Stimulated activated memory B cell treated with anti-CD40 and anti-IgM and Interleukin-4, amounts not matched to agents 10 μg/mL and 1 μg/mL and 100 μg/mL, for 72 hours (primary cell): ENCODE results near the gene POLH.
"Not testable (repeated sequence)": the region's sequence is repeated elsewhere in the genome, so short reads cannot be mapped to it uniquely, and the experiment has no call there.

Experiments used
- ATAC-seq: fragments of 150-1000 bp; cut with Tn5 transposase; 2 replicates; pipeline ENCODE4 v1.10.0; 2021
- H3K27ac Mint-ChIP-seq: one replicate; pipeline ENCODE4 v1.8.0; 2022; ENCODE audit warnings: mild to moderate bottlenecking, mixed read lengths
- H3K27me3 Mint-ChIP-seq: one replicate; pipeline ENCODE4 v1.8.0; 2022; ENCODE audit warnings: mixed read lengths
- H3K36me3 Mint-ChIP-seq: one replicate; pipeline ENCODE4 v1.8.0; 2022; ENCODE audit warnings: mixed read lengths
- H3K4me1 Mint-ChIP-seq: one replicate; pipeline ENCODE4 v1.8.0; 2022; ENCODE audit warnings: mixed read lengths
- H3K4me3 Mint-ChIP-seq: one replicate; pipeline ENCODE4 v1.8.0; 2022; ENCODE audit warnings: mild to moderate bottlenecking, moderate library complexity, mixed read lengths
- H3K9me3 Mint-ChIP-seq: one replicate; pipeline ENCODE4 v1.8.0; 2022; ENCODE audit warnings: mixed read lengths

POLH gene

GRCh38 chr6:43635387-43636307 lies 59.7 kb downstream of the POLH start, which contains the start of gene MAD2L1BP:
Gene MAD2L1BP, plus strand, starts transcription at chr6:43635840. Its CDS starts 36 bp downstream, at chr6:43635876.
- H3K4me1 Mint-ChIP-seq: peaks cover 65% of the 10 kb centered on the region
- peaks cover 27% of the 10 kb centered on the region for H3K36me3 Mint-ChIP-seq
- H3K4me3 Mint-ChIP-seq: peak within 1 kb of the TSS; percentile 97
- no peaks in the 10 kb centered on the region for H3K27me3 Mint-ChIP-seq
- peak; percentile 92 for ATAC-seq
- no peaks in the 10 kb centered on the region for H3K9me3 Mint-ChIP-seq
- peak within 1 kb of the TSS; percentile 96 for H3K27ac Mint-ChIP-seq

GRCh38 chr6:43636308-43636659 lies 60.3 kb downstream of the POLH start:
- no peaks in the 10 kb centered on the region for H3K9me3 Mint-ChIP-seq
- peak overlapping the region; percentile 97 for H3K4me3 Mint-ChIP-seq
- peak overlapping the region; percentile 96 for H3K27ac Mint-ChIP-seq
- peak; percentile 37 for ATAC-seq
- peaks cover 33% of the 10 kb centered on the region for H3K36me3 Mint-ChIP-seq
- H3K4me1 Mint-ChIP-seq: peaks cover 60% of the 10 kb centered on the region
- no peaks in the 10 kb centered on the region for H3K27me3 Mint-ChIP-seq

GRCh38 chr6:43639984-43640800 lies 64.2 kb downstream of the POLH start:
- peak overlapping the region; percentile 19 for H3K27ac Mint-ChIP-seq
- ATAC-seq: no peak
- H3K27me3 Mint-ChIP-seq: no peaks in the 10 kb centered on the region
- peaks cover 45% of the 10 kb centered on the region for H3K36me3 Mint-ChIP-seq
- no peaks in the 10 kb centered on the region for H3K9me3 Mint-ChIP-seq
- H3K4me1 Mint-ChIP-seq: peaks cover 58% of the 10 kb centered on the region
- no peak overlapping the region for H3K4me3 Mint-ChIP-seq

- Mint-ChIP-seq H3K4me1 (peaks cover 22% of the 10 kb centered on the region), H3K4me3 (peak within 1 kb of the TSS; percentile 85), H3K36me3 (peaks cover 24% of the 10 kb centered on the region), H3K9me3 (no peaks in the 10 kb centered on the region), H3K27me3 (no peaks in the 10 kb centered on the region), H3K27ac (peak within 1 kb of the TSS; percentile 80)
- ATAC-seq: peak; percentile 90
Measured at GRCh38 chr6:43644940-43645612, 69.1 kb downstream of the POLH start, which contains the start of gene RSPH9. Gene RSPH9, plus strand, starts transcription at chr6:43645036. Its CDS starts 63 bp downstream, at chr6:43645099.

GRCh38 chr6:43645613-43645964 lies 69.6 kb downstream of the POLH start:
- Mint-ChIP-seq H3K27me3 (no peaks in the 10 kb centered on the region), H3K36me3 (peaks cover 19% of the 10 kb centered on the region), H3K4me1 (peaks cover 18% of the 10 kb centered on the region), H3K4me3 (peak overlapping the region; percentile 85), H3K27ac (peak overlapping the region; percentile 80), H3K9me3 (no peaks in the 10 kb centered on the region)
- no peak for ATAC-seq

- H3K4me3 Mint-ChIP-seq: no peak overlapping the region
- H3K27ac Mint-ChIP-seq: no peak overlapping the region
- no peaks in the 10 kb centered on the region for H3K27me3 Mint-ChIP-seq
- no peak for ATAC-seq
- peaks cover 16% of the 10 kb centered on the region for H3K4me1 Mint-ChIP-seq
- H3K9me3 Mint-ChIP-seq: no peaks in the 10 kb centered on the region
- H3K36me3 Mint-ChIP-seq: peaks cover 6% of the 10 kb centered on the region
Measured at GRCh38 chr6:43647613-43648012, 71.6 kb downstream of the POLH start.

GRCh38 chr6:43648248-43648647 lies 72.3 kb downstream of the POLH start:
- no peak overlapping the region for H3K27ac Mint-ChIP-seq
- H3K4me3 Mint-ChIP-seq: no peak overlapping the region
- no peak for ATAC-seq
- H3K4me1 Mint-ChIP-seq: peaks cover 11% of the 10 kb centered on the region
- H3K36me3 Mint-ChIP-seq: no peaks in the 10 kb centered on the region
- H3K9me3 Mint-ChIP-seq: no peaks in the 10 kb centered on the region
- H3K27me3 Mint-ChIP-seq: no peaks in the 10 kb centered on the region

GRCh38 chr6:43652822-43653221 lies 76.8 kb downstream of the POLH start:
- not testable (repeated sequence) for H3K27ac Mint-ChIP-seq, H3K4me1 Mint-ChIP-seq, H3K27me3 Mint-ChIP-seq, H3K9me3 Mint-ChIP-seq, ATAC-seq, H3K36me3 Mint-ChIP-seq, H3K4me3 Mint-ChIP-seq

- Mint-ChIP-seq H3K27me3 (no peaks in the 10 kb centered on the region), H3K36me3 (no peaks in the 10 kb centered on the region)
Measured at GRCh38 chr6:43657221-43657802, 81.3 kb downstream of the POLH start.

GRCh38 chr6:43658161-43658560 lies 82.2 kb downstream of the POLH start:
- Mint-ChIP-seq H3K27me3 (no peaks in the 10 kb centered on the region), H3K4me1 (no peaks in the 10 kb centered on the region), H3K27ac (no peak overlapping the region), H3K4me3 (no peak overlapping the region), H3K36me3 (no peaks in the 10 kb centered on the region), H3K9me3 (no peaks in the 10 kb centered on the region)
- ATAC-seq: no peak

More at GRCh38 chr6:43657221-43657802, 81.3 kb downstream of the POLH start:
- no peak overlapping the region for H3K4me3 Mint-ChIP-seq
- ATAC-seq: no peak
- no peak overlapping the region for H3K27ac Mint-ChIP-seq
- no peaks in the 10 kb centered on the region for H3K9me3 Mint-ChIP-seq
- H3K4me1 Mint-ChIP-seq: no peaks in the 10 kb centered on the region

GRCh38 chr6:43662948-43663347 lies 87.0 kb downstream of the POLH start:
- peaks cover 11% of the 10 kb centered on the region for H3K4me1 Mint-ChIP-seq
- not testable (repeated sequence) for H3K27me3 Mint-ChIP-seq, H3K36me3 Mint-ChIP-seq, H3K4me3 Mint-ChIP-seq, H3K9me3 Mint-ChIP-seq, ATAC-seq, H3K27ac Mint-ChIP-seq
